ENCODE data around the gene GXYLT1.

DNA sequence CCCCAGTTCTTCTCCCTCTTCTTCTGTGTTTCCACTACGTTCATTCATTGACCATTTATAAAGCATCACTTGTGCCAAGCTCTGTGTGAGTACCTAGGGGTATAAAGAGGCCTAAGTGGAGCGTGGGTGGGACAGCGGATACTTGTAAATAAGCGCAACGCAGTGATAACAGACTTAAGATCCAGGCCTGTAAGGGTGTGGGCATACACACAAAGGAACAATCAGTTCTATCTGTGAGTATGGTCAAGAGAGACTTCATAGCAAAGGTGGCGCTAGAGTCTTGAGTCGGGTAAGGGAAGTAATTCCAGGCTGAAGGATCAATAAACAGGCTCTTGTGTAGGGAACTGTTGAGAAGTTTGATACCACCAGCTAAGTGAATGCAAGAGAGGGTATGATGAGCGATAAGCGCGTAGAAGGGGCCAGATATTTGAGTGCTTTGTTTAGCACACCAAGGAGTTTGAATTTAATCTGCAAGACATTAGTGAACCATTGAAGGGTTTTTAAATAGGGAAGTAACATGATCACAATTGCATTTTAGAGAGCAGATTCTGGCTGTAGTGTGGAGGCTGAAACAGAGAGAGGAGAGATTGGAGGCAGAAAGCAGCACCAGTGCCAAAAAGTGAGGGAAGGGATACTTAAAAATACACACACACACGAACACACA lies 1.0 kb upstream of the GXYLT1 start:
- TF ChIP-seq, protein P1, sequence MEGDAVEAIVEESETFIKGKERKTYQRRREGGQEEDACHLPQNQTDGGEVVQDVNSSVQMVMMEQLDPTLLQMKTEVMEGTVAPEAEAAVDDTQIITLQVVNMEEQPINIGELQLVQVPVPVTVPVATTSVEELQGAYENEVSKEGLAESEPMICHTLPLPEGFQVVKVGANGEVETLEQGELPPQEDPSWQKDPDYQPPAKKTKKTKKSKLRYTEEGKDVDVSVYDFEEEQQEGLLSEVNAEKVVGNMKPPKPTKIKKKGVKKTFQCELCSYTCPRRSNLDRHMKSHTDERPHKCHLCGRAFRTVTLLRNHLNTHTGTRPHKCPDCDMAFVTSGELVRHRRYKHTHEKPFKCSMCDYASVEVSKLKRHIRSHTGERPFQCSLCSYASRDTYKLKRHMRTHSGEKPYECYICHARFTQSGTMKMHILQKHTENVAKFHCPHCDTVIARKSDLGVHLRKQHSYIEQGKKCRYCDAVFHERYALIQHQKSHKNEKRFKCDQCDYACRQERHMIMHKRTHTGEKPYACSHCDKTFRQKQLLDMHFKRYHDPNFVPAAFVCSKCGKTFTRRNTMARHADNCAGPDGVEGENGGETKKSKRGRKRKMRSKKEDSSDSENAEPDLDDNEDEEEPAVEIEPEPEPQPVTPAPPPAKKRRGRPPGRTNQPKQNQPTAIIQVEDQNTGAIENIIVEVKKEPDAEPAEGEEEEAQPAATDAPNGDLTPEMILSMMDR (IDR thresholded peaks at IDR 0.05), result no peak
- no peak for TF ChIP-seq POLR2A (IDR thresholded peaks at IDR 0.05)

Data from ovary (tissue), 3 donors.